Sigmoid colon (tissue), 4 donors: Measurements from ENCODE around the gene PLK1.

Experiments used
- POLR2A ChIP-seq, 2 donors: fragments of 450-650 bp; IDR thresholded peaks; one replicate each; pipeline ENCODE4 v1.6.1; 2016; ENCODE audit warnings: antibody characterized with exemption in 2 of 2, mild to moderate bottlenecking in 2 of 2, moderate library complexity in 2 of 2
- POLR2AphosphoS5 ChIP-seq, 4 donors: sonication (generic); formaldehyde crosslinking; IDR thresholded peaks; one replicate each; pipeline ENCODE4 v1.6.1; 2017; ENCODE audit warnings: antibody characterized with exemption in 4 of 4
- TF ChIP-seq, protein P1 (sequence below), 4 experiments: fragments of 450-650 bp in 3 of 4; fragments of 200-600 bp in 1 of 4; IDR thresholded peaks; one replicate each; pipeline ENCODE4 v1.5.1; 2016 to 2019; ENCODE audit warnings: antibody characterized with exemption in 4 of 4, mild to moderate bottlenecking in 3 of 4, moderate library complexity in 2 of 4

DNA sequence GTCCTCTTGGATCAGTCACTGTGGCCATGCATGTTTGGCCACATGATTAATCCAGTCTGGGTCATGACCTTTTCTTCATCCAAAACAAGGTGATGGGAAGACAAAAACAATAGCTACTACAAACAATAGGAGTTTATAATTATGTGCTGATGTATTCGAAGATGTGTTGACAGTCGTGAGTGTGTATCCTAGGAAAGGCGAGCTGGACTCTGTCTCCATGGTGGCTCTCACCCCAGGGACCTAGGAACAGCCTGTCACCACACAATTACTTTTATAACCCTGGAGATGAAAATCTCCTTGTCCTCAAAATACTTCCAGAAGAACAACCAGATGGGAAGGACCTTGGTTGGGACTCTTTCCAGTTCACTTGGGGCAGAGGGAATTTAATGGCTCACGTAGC lies 9.8 kb upstream of the PLK1 start:
- TF ChIP-seq POLR2A (IDR thresholded peaks at IDR 0.05) (no peak), POLR2AphosphoS5 (IDR thresholded peaks at IDR 0.05) (no peak)
- TF ChIP-seq, protein P1, sequence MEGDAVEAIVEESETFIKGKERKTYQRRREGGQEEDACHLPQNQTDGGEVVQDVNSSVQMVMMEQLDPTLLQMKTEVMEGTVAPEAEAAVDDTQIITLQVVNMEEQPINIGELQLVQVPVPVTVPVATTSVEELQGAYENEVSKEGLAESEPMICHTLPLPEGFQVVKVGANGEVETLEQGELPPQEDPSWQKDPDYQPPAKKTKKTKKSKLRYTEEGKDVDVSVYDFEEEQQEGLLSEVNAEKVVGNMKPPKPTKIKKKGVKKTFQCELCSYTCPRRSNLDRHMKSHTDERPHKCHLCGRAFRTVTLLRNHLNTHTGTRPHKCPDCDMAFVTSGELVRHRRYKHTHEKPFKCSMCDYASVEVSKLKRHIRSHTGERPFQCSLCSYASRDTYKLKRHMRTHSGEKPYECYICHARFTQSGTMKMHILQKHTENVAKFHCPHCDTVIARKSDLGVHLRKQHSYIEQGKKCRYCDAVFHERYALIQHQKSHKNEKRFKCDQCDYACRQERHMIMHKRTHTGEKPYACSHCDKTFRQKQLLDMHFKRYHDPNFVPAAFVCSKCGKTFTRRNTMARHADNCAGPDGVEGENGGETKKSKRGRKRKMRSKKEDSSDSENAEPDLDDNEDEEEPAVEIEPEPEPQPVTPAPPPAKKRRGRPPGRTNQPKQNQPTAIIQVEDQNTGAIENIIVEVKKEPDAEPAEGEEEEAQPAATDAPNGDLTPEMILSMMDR (IDR thresholded peaks at IDR 0.05): no peak
